ENCODE results near the gene MYLIP.

- TF ChIP-seq POLR2A (IDR thresholded peaks at IDR 0.05) (no peak), CTCF (IDR thresholded peaks at IDR 0.05) (no peak)
Measured at GRCh38 chr6:16126861-16127260, 2.0 kb upstream of the MYLIP start.
